ENCODE measurements around the gene SPATA13.

SPATA13 gene

DNA sequence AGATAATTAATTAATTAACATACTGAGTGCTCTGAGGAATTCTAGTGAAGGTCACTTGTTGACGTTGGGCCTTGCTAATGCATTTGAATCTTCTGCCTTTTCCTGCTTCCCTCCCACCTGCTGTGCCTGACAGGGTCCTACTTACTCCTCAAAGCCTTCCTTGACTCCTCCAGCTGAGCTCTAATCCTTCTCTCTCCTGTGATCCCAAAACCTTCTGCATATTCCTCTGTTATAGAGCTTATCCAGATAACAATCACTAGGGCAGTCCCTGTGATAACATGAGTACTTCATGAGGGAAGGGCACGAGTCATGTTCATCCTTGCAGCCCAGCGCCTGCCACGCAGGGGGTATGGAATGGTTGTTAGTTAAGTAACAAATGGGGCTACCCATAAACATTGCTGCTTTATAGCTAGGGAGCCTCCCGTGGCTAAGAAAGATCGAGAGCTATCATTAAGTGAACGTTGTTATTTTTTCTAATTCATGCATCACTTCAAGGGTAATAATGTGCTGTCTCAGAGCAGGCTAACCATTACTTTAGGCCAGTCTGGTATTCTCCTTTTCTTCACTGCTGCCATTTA is 19.1 kb upstream of the SPATA13 start:
- no peak for DNase-seq (ENCODE audit: low read depth)

DNA sequence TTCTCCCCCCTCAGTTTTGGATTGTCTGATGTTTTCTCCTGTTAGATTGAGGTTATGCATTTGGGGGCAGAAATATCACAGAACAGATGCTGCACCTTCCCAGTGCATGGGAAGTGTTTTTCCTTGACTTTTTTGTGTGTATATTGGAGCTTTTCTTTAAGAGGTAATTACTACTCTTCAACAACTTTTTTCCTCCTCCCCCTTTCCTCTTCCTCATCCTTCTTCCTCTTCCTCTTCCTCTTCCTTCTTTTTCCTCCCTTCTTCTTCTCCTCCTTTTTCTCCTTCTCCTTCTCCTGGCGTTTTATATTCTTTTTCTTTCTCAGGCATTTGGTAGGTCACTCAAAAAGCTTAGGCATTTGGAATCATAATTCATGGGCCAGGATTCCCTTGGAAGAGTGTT is 18.1 kb upstream of the SPATA13 start:
- DNase-seq (ENCODE audit: low read depth) = no peak

DNA sequence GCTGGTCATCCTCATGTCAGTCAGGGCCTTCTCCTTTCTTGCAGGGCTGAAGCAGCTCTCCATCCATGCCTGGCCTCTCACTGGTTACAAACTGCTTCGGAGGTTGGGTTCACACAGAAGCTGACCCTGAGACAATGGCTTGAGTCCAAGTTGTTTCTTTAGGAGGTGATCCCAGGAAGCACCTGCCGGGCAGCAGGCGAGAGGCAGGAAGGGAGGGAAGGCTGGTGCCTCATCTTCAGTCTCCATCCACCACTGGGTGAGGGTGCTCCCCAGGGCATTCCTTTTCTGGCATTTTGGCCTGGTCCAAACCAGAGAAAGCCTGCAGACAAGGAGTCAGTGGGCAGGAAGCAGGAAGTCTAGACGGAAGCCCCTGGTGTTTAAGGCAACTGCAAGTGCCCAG is 17.6 kb upstream of the SPATA13 start:
- DNase-seq (ENCODE audit: low read depth) = no peak

DNA sequence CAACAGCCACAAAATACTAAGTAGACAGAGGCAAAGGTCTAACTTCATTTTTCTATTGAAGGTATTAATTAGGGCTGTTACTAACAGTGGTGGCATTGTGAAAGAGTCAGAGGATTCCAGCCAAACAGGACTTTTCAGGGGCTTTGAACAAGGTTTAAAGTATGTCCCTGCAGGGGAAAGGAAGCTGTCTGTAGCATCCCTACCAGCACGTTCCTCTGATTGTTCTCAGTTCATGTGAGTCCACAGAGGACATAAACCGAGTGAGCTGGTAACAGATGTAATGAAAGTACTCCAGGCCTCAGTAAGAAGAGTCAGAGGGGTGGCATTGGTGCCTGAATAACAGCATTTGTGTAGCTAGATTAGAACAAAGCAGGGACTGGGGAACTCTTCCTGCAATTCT is 15.3 kb upstream of the SPATA13 start:
- DNase-seq (ENCODE audit: low read depth) = no peak

DNA sequence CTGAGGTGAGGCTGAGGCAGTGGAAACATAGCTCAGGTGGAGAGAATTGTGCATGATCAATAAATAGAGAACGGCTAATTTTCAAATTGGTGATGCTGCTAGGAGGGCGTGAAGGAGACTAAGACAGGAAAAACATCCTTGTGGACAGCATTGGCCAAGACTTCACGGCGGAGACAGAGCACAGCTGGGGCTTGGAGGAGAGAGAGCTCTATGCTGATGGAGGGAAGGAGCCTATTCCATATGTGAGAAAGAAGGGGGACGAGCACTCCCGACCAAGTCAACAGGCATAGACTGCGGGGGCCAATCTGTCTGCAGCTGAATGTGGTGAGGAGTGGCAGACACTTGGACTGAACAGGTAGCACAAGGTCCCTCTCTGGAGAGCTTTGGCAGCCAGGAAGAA is 14.8 kb upstream of the SPATA13 start:
- no peak for DNase-seq (ENCODE audit: low read depth)

DNA sequence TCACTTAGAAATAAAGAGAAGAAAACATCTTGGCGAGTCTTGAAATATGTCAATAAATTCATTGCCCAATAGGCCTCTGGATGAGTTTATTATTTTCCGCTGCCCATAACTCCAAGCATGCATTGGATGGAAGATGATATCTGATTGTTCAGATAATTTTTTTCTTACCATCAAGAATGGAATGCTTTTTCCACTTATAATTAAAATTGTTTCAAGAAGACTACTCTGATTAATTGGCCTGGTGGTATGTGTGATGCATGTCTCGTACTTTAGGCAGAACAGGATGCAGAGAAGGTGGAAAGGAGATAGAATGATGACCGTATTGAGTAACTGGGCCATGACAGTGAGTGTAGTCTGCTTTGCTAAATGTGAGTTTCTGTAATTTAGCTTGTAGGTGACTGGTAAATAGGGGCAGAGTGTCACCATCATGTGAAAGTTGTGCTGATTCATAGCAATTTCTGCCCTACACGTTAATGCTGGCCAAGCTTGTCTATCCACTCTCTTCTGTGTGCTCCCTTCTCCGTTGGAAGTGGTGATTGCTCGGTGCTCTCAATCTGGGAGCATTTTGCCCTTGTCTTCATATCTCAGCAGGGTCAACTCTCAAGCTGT is 13.5 kb upstream of the SPATA13 start:
- DNase-seq (ENCODE audit: low read depth) = no peak

DNA sequence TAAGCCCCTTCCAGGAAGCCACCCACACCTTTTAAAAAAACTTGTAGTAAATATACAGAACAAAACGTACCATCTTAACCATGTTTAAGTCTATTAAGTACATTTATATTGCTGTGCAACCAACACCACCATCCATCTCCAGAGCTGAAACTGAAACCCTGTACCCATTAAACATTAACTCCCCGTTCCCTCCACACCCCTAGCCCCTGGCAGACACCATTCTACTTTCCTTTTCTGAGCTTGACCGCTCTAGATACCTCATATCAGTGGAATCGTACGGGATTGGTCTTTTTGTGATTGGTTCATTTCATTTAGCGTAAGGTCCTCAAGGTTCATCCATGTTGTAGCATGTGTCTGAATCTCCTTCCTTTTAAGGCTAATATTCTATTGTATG is 13.0 kb upstream of the SPATA13 start:
- no peak for DNase-seq (ENCODE audit: low read depth)

DNA sequence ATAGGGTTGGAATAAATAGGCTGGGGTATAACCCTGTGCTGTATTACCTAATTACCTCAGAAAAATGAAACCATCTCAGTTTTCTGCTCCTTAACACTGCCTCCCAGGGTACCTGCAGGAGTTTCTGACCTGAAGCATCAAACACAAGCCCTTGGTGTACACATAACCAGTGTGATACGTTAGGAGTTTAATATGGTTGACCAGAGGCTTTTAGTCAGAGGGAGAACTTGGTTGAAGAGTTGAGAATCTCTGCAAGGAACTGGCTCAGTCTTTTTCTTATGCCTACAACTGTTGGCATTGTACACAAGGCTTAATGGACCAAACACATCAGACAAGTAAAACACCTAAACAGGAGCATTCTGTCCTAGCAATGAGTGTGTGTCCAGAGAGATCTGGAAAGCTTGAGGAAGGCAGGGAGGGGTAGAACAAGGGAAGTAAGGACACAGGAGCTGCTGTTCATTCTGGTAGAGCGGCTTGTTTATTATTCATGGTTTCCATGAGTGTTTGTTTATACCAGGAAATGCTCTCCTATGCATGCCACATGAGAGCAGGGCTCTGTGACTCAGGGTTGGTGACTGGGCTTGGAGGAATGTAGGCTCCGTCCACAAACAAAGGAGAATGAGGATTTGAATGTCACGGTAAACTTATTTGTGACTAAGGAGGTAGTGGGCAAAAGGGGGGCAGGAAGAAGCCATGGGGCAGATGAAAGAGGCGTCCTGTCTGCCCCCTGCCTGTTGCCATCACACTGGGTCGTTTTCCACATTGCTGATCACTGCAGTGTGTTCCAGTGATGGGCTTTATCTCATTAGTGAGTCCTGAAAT is 11.9 kb upstream of the SPATA13 start:
- DNase-seq (ENCODE audit: low read depth) = no peak

DNA sequence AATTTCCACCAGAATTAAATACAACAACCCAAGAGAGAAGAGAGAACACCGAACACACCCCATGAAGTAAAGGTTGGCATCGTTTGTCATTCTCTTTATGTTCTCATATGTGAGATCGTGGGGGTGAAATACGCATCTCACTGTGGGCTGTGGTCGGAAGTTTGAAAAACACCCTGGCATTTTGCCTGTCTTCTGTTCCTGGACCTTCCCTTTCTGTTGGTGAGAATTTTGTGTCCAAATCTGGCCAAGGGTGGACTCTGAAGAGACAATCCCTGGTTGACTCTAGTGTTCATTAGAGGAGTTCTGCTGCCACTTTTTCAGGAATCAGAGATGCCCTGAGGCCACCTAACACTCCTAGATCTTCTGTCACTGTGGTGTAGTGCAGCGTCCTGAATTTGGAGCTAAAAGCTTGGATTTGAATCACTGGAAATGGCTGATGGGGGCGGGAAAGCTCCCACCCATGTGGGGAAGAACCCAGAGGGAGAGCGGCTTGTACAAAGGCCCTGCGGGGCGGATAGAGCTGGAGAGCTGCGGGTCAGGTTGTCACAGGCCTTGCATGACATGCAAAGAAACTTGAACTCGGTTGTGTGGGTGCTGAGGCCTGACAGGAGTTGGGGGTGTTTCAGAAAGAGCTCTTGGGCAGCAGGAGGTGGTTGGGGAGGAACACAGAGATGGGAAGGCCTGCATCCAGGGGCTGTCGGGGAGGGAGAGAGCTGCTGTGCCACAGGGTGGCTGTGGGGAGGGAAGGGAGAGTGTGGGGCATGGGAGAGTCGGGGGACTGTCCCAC is 11.1 kb upstream of the SPATA13 start:
- no peak for DNase-seq (ENCODE audit: low read depth)

DNA sequence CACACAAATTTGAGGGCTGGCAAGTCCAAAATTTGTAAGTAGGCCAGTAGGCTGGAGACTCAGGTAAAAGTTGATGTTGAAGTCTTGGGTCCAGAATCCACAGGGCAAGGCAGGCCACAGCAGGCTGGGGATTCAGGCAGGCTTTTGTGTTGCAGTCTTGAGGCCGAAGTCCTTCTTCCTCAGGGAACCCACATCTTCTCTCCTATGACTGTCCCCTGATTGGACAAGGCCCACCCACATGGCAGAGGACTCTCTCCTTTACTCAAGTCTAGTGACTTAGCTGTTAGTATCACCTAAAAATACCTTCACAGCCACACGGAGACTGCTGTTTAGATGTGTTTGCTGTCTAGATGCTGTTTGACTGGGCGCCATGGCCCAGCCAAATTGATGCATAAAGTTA is 9.9 kb upstream of the SPATA13 start:
- no peak for DNase-seq (ENCODE audit: low read depth)

DNA sequence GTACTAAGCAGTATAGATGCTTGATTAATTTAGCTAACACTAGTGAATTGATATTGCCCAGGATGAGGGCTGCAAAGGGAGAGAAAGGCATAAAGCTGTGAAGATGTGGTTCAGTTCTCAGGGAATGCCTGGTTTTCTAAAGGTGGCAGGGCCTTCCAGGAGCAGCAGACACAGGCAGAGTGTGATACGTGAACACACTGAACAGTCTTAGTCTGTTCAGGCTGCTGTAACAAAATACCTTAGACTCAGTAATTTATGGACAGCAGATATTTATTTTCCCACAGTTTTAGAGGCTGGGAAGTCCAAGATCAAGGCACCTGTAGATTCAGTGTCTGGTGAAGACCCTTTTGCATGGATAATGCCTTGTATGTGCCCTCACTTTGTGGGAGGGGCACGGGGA is 8.7 kb upstream of the SPATA13 start:
- DNase-seq (ENCODE audit: low read depth) = no peak

DNA sequence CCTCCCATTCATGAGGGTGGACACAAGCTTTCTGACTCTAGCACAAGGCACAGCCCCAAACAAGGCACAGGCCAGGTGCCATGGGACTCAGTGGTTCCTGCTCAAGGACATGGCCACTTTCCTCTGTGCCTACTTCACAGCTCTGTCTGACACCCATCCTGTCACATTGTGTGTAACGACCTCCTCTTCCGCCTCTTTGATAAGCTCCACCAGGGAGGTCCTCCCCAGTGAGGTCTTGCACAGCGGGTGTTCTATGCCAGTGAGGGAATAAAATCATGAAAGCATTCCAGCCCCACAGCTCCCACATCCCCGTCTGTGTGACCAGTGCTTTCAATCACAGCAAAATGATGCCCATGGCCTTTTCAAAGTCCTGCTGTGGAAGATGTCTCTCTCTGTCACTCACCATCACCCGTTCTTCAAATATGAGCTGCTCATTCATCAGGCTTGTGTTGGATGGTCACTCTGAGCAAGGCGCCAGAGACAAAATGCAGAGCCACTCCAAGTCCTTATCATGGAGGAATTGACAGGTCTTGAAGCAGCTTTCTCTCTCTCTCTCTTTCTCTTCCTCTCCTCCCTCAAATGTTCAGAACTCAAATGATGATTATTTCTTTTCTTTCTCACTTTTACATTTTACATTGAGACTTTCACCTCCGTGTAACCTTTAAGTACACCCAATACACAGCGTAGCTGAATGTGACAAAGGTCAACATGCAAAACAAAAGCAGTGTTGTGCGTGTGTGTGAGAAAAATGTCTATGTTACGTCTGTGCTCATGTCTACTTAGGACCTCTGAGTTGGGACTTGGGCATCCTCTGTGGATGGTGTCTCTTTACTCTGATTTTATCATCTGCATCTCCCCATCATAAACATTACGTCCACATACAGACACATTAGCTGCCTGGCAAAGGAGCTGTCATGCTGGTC is 8.0 kb upstream of the SPATA13 start:
- no peak for DNase-seq (ENCODE audit: low read depth)

DNA sequence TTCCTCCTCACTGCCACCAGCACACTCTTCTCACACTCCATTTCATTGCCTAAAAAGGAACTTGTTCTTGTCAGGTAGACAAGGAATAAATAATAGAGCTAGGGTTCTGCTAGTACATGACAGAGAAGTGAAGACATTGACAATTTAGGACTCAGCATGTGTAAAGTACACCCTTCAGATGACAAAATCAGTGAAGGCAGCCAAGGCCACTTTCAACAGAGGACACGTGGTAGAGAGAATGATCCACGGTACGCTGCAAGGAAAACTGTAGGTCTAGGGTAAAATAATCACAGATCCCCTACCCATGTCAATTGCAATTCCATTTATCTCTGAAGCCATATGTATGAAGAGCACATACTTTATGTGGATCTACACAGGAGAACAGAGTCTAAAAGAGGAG is 7.2 kb upstream of the SPATA13 start:
- DNase-seq (ENCODE audit: low read depth) = no peak

DNA sequence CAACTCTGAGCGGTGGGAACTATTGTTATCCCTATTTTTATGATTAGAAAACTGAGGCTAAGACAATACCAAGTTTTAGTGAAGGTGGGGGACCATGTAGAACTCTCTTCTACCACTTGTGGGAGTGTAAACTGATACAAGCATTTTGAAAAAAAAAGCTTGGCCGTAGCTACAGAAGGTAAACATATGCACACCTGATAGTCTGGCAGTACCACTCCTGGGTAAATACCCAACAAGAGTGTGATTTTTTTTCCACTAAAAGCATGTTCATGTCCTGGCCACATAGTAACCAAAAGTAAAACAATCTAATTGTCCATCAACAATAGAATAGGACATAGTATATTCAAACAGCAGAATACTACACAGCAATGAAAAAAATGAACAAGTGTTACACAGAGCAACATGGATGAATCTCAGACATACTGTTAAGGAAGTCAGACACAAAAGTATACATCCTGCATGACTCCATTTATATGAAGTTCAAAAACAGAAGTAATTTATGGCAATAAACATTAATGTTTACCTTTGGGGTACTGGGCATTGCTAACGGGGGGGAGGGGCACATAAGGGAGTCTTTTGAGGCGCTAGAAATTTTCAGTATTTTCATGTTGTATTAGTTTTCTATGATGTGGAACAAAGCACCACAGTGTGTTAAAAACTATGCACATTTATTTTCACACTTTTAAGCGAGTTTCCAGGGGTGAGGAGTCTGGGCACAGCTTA is 6.4 kb upstream of the SPATA13 start:
- no peak for DNase-seq (ENCODE audit: low read depth)

DNA sequence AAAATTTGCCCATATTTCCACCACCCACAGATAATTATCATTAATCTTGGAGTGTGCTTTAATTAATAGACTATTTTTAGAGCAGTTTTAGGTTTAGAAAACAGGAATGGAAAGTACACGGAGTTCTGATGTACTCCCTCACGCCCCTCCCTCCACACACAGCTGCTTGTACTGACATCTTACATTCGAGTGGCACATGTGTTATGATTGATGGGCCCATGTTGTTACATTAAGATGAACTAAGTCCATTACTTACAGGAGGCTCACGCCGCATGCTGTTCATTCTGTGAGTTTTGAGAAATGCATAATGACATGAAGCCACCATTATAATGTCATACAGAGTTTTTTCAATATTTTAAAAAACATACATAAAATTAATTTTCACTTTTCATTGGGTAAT is 1.2 kb upstream of the SPATA13 start:
- DNase-seq (ENCODE audit: low read depth) = no peak

DNA sequence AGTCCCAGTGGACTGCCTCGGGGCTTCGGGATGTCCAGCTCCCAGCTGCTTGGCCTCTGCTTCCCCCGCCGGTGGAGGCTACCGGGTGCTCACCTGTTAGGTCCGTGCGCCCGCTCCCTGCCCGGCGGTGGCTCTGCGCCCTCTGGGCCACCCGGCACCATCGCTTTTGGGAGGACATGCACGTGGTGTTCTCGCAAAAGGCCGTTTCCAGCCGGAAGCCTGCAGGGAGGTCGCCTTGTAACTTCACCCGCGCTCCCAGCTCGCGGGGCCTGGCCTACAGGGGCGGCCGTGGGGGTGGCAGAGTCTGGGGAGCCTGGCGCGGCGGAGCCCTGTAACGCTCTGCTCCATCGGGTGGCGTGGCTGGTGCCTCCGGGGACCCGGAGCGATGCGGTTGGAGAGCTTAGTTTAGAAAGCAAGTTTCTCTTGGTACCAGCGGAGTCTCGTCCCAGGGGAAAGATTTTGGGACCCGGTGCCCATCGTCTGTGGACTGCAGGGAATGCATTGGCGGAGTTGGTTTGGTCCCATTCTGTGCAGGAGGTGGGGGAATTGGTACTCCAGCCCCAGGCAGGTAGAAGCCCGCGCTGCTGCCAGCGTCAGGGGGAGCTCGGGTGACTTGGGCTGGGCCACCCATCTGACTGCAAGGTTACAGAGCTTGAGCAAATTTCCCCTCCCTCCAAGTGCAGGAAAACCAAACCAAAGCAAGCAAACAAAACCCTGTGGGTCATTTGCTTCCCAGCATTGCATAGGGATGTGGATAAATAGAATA is 673 bp downstream of the SPATA13 start:
- peak; percentile 8 for DNase-seq (ENCODE audit: low read depth)

DNA sequence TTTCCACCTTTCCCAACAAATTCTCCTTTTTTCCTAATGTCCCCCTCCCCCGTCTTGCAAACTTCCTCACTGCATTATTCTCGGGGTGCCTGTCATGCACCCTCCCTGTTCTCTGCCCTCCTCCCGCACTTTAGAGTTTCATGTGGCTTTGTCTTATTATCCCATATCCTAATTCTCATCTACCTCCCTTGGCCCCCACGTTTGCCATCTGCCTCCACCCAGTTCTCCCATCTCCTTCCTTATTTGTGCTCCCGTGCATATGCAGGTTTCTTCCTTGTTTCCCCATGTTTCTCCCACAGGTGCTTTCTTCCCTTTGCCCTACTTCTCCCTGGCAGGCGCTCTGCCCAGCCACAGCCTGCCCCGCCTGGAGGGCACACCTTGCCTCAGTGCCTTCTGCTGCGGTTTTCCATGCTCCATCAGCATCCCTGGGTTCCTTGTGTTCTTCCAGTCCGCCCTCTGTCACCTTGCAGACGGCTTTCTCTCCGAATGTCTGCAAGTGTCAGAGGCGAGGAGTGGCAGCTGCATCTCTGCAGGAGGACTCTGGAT is 1.5 kb downstream of the SPATA13 start:
- no peak for DNase-seq (ENCODE audit: low read depth)

DNA sequence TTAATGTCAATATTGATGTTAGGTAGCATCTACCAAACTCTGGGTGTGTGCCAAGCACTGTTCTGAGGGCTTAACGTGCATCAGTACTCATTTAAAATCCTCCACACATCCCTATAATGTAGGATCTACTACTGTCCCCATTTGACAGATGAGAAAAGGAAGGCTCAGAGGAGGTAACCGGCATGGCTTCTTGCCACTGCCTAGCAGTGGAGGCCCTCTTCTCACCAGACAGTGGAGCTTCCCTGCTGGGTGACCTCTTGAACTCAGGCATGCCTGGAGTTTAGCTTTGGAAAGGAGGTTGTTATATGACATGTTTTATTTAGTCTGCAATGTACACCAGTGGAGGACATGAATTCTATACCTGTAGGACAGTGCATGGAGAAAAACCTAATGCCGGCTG is 2.1 kb downstream of the SPATA13 start:
- DNase-seq (ENCODE audit: low read depth) = no peak

DNA sequence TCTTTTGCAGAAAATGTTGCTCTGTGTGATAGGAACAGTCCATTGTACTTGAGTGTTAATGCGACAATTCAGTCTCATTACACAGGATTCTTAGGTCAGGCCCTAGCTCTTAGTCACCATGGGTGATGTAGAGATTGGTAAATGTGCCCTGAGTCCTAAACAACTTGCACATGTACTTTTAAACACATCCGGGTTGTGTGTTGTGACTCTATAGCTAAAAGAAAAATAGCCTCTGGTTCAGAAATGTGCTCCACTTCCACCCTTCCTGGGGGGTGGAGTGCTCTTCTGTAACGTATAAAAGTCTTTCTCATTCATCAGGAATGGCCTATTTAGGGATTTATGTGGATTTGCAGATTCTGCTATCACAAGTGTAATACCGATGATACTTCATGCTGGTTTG is 5.2 kb downstream of the SPATA13 start:
- no peak for DNase-seq (ENCODE audit: low read depth)

DNA sequence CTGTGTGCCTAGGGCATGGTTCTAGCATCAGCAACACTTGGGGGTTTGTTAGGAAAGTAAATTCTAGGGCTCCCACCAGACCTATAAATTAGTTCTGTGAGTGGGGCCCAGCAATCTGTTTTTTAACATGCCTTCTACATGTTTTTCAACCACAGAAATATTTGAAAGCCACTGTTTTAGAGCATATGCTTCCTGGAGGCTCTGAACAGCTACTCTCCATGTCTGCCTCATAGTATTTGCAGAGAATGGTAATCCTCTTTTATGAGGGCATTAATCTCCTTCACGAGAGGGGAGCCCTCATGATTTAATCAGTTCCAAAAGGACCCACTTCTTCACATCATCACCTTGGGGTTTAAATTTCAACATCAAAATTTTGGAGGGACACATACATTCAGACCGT is 6.0 kb downstream of the SPATA13 start:
- DNase-seq (ENCODE audit: low read depth) = no peak
